ENCODE data around the gene PKM.

Gene PKM

GRCh38 chr15:72193836-72194396 lies 37.1 kb downstream of the PKM start:
- H3K4me1 ChIP-seq (ENCODE audit: control insufficient read depth, insufficient read depth, low read length), result peaks cover 9% of the 10 kb centered on the region
- peaks cover 3% of the 10 kb centered on the region in 2 donors for H3K36me3 ChIP-seq (ENCODE audit: control insufficient read depth in 2 of 2, insufficient read depth in 2 of 2, low read length in 2 of 2)
- H3K4me3 ChIP-seq (ENCODE audit: low read length in 2 of 2), result no peak overlapping the region
- no peak overlapping the region for H3K9ac ChIP-seq (ENCODE audit: low read length in 2 of 2)
- H3K27ac ChIP-seq (ENCODE audit: low read length), result no peak overlapping the region
- H3K27me3 ChIP-seq (ENCODE audit: control insufficient read depth in 1 of 2, insufficient read depth in 2 of 2, low read length in 2 of 2), result peaks cover 10 to 11% of the 10 kb centered on the region in 2 donors
- no peaks in the 10 kb centered on the region for H3K9me3 ChIP-seq (ENCODE audit: control insufficient read depth in 2 of 2, low read length in 2 of 2)

- no peak overlapping the region for H3K27ac ChIP-seq (ENCODE audit: low read length)
- no peaks in the 10 kb centered on the region for H3K9me3 ChIP-seq (ENCODE audit: control insufficient read depth in 2 of 2, low read length in 2 of 2)
- H3K4me1 ChIP-seq (ENCODE audit: control insufficient read depth, insufficient read depth, low read length), result peaks cover 8% of the 10 kb centered on the region
- H3K4me3 ChIP-seq (ENCODE audit: low read length in 2 of 2), result no peak overlapping the region
- no peak overlapping the region for H3K9ac ChIP-seq (ENCODE audit: low read length in 2 of 2)
- H3K36me3 ChIP-seq (ENCODE audit: control insufficient read depth in 2 of 2, insufficient read depth in 2 of 2, low read length in 2 of 2), result no peaks in the 10 kb centered on the region
- H3K27me3 ChIP-seq (ENCODE audit: control insufficient read depth in 1 of 2, insufficient read depth in 2 of 2, low read length in 2 of 2), result peaks cover 10% of the 10 kb centered on the region in 2 donors
Observed at GRCh38 chr15:72192416-72192815, 38.6 kb downstream of the PKM start.

- Histone ChIP-seq H3K27ac (ENCODE audit: low read length) (no peak overlapping the region), H3K9me3 (ENCODE audit: control insufficient read depth in 2 of 2, low read length in 2 of 2) (no peaks in the 10 kb centered on the region), H3K27me3 (ENCODE audit: control insufficient read depth in 1 of 2, insufficient read depth in 2 of 2, low read length in 2 of 2) (peaks cover 1 to 3% of the 10 kb centered on the region in 2 donors), H3K36me3 (ENCODE audit: control insufficient read depth in 2 of 2, insufficient read depth in 2 of 2, low read length in 2 of 2) (no peaks in the 10 kb centered on the region), H3K4me3 (ENCODE audit: low read length in 2 of 2) (no peak overlapping the region), H3K4me1 (ENCODE audit: control insufficient read depth, insufficient read depth, low read length) (peaks cover 2% of the 10 kb centered on the region), H3K9ac (ENCODE audit: low read length in 2 of 2) (no peak overlapping the region)
Observed at GRCh38 chr15:72189250-72189902, 41.6 kb downstream of the PKM start.

- Histone ChIP-seq H3K4me3 (ENCODE audit: low read length in 2 of 2) (peak overlapping the region; percentile 43 to 54), H3K27ac (ENCODE audit: low read length) (no peak overlapping the region), H3K27me3 (ENCODE audit: control insufficient read depth in 1 of 2, insufficient read depth in 2 of 2, low read length in 2 of 2) (peaks cover 21 to 24% of the 10 kb centered on the region in 2 donors), H3K4me1 (ENCODE audit: control insufficient read depth, insufficient read depth, low read length) (peaks cover 19% of the 10 kb centered on the region), H3K9me3 (ENCODE audit: control insufficient read depth in 2 of 2, low read length in 2 of 2) (no peaks in the 10 kb centered on the region), H3K36me3 (ENCODE audit: control insufficient read depth in 2 of 2, insufficient read depth in 2 of 2, low read length in 2 of 2) (no peaks in the 10 kb centered on the region), H3K9ac (ENCODE audit: low read length in 2 of 2) (no peak overlapping the region)
Observed at GRCh38 chr15:72184165-72184811, 46.7 kb downstream of the PKM start.

DNA sequence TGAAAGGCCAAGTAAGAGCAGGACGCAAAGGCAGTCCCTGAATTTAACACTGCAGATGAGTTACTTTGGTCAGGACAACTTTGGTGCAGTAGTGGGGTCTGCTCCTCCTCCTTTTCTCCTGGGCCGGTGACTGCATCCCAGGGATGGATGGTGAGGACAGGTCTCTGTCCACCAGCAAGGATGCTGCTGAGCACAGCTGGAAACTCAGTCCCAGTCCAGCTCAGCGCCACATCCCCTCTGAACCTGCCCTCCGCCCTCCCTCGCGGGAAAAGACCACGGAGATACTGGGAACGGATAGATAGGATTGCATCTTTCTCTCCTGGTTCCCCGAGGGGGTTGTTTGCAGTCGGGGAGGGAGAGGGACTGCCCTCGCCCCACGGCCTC lies 47.2 kb downstream of the PKM start:
- no peak overlapping the region for H3K27ac ChIP-seq (ENCODE audit: low read length)
- H3K9ac ChIP-seq (ENCODE audit: low read length in 2 of 2), result no peak overlapping the region

DNA sequence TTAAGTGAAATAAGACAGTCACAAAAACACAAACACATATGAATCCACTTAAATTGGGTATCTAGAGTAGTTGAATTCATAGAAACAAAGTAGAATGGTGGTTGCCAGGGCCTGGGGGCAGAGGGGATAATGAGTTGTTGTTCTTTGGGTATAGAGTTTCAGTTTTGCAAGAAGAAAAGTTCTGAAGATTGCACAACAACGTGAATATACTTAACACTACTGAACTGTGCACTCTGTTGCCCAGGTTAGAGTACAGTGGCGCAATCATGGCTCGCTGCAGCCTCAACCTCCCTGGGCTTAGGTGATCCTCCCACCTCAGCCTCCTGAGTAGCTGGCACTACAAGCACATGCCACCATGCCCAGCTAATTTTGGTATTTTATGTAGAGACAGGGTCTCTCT lies 48.3 kb downstream of the PKM start:
- H3K27me3 ChIP-seq (ENCODE audit: control insufficient read depth in 1 of 2, insufficient read depth in 2 of 2, low read length in 2 of 2), result peaks cover 24 to 25% of the 10 kb centered on the region in 2 donors
- H3K4me3 ChIP-seq (ENCODE audit: low read length in 2 of 2), result no peak overlapping the region
- peaks cover 19% of the 10 kb centered on the region for H3K4me1 ChIP-seq (ENCODE audit: control insufficient read depth, insufficient read depth, low read length)
- H3K9me3 ChIP-seq (ENCODE audit: control insufficient read depth in 2 of 2, low read length in 2 of 2), result no peaks in the 10 kb centered on the region
- H3K36me3 ChIP-seq (ENCODE audit: control insufficient read depth in 2 of 2, insufficient read depth in 2 of 2, low read length in 2 of 2), result no peaks in the 10 kb centered on the region
- no peak overlapping the region for H3K9ac ChIP-seq (ENCODE audit: low read length in 2 of 2)
- H3K27ac ChIP-seq (ENCODE audit: low read length), result no peak overlapping the region

More for the DNA sequence above, 47.2 kb downstream of the PKM start:
- Histone ChIP-seq H3K27me3 (ENCODE audit: control insufficient read depth in 1 of 2, insufficient read depth in 2 of 2, low read length in 2 of 2) (peaks cover 22 to 24% of the 10 kb centered on the region in 2 donors), H3K4me3 (ENCODE audit: low read length in 2 of 2) (peak overlapping the region; percentile 43 to 54), H3K36me3 (ENCODE audit: control insufficient read depth in 2 of 2, insufficient read depth in 2 of 2, low read length in 2 of 2) (no peaks in the 10 kb centered on the region), H3K9me3 (ENCODE audit: control insufficient read depth in 2 of 2, low read length in 2 of 2) (no peaks in the 10 kb centered on the region), H3K4me1 (ENCODE audit: control insufficient read depth, insufficient read depth, low read length) (peaks cover 19% of the 10 kb centered on the region)

GRCh38 chr15:72182244-72182643 lies 48.7 kb downstream of the PKM start:
- no peak overlapping the region for H3K9ac ChIP-seq (ENCODE audit: low read length in 2 of 2)
- H3K9me3 ChIP-seq (ENCODE audit: control insufficient read depth in 2 of 2, low read length in 2 of 2), result no peaks in the 10 kb centered on the region
- no peaks in the 10 kb centered on the region for H3K36me3 ChIP-seq (ENCODE audit: control insufficient read depth in 2 of 2, insufficient read depth in 2 of 2, low read length in 2 of 2)
- no peak overlapping the region for H3K4me3 ChIP-seq (ENCODE audit: low read length in 2 of 2)
- H3K27me3 ChIP-seq (ENCODE audit: control insufficient read depth in 1 of 2, insufficient read depth in 2 of 2, low read length in 2 of 2), result peaks cover 24 to 25% of the 10 kb centered on the region in 2 donors
- H3K27ac ChIP-seq (ENCODE audit: low read length), result no peak overlapping the region
- peaks cover 19% of the 10 kb centered on the region for H3K4me1 ChIP-seq (ENCODE audit: control insufficient read depth, insufficient read depth, low read length)

DNA sequence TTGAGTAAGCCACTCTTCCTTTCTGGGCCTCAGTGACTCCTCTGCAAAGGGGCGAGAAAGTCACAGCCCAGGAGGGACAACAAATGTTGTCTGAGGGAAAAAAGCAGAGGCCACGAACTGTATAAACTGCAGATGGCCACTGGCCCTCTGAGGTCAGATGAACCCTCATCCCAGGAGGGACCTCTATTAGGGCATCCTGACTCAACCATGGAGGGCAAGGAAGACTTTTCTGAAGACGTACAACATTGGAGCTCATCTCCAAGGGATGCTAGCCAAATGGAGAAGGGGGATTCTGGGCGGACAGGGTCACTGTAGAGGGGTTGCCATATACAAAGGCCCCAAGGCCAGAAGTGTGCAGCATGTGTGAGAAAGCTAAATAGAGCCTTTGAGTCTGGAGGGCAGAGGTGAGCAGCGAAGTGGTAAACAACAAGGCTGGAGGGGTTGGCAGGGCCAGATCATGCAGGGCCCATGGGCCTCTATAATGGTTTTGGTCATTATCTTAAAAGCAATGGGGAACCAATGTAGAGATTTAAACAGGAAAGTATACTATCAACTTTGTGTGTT lies 50.1 kb downstream of the PKM start:
- peaks cover 24 to 25% of the 10 kb centered on the region in 2 donors for H3K27me3 ChIP-seq (ENCODE audit: control insufficient read depth in 1 of 2, insufficient read depth in 2 of 2, low read length in 2 of 2)
- H3K4me3 ChIP-seq (ENCODE audit: low read length in 2 of 2), result no peak overlapping the region
- peaks cover 19% of the 10 kb centered on the region for H3K4me1 ChIP-seq (ENCODE audit: control insufficient read depth, insufficient read depth, low read length)
- no peaks in the 10 kb centered on the region for H3K9me3 ChIP-seq (ENCODE audit: control insufficient read depth in 2 of 2, low read length in 2 of 2)
- H3K27ac ChIP-seq (ENCODE audit: low read length), result no peak overlapping the region
- H3K9ac ChIP-seq (ENCODE audit: low read length in 2 of 2), result no peak overlapping the region
- H3K36me3 ChIP-seq (ENCODE audit: control insufficient read depth in 2 of 2, insufficient read depth in 2 of 2, low read length in 2 of 2), result no peaks in the 10 kb centered on the region

DNA sequence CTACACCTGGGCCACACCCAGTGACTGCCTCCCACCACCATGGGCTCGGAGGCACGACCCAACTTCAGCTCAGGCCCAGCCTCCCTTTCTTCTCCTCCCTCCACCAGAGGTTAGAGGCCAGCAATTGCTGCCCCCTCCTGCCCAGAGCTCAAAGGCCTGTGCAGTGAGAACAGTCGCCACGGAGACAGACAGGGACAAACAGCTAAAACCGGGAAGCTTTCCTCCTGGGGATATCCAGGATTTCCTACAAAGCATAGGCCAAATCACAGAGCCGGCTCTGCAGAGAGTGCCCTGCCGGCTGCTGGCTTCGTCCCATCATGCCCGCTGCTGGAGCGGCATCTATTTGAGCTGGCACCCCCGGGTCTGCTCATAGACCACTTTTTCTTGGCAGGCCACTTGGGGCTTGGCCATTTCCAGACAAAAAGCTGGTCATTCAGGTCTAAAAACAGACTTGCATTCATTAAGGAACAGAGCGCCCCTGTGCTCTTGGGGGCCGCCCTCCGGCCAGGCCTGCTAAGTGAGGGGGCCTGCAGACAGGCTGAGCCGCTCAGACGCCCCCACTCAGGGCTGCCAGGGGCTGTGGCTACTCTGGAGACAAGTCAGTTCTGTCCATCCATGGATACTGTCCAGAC lies 50.9 kb downstream of the PKM start:
- Histone ChIP-seq H3K4me3 (ENCODE audit: low read length in 2 of 2) (no peak overlapping the region), H3K36me3 (ENCODE audit: control insufficient read depth in 2 of 2, insufficient read depth in 2 of 2, low read length in 2 of 2) (no peaks in the 10 kb centered on the region), H3K27ac (ENCODE audit: low read length) (no peak overlapping the region), H3K9me3 (ENCODE audit: control insufficient read depth in 2 of 2, low read length in 2 of 2) (no peaks in the 10 kb centered on the region), H3K9ac (ENCODE audit: low read length in 2 of 2) (no peak overlapping the region), H3K27me3 (ENCODE audit: control insufficient read depth in 1 of 2, insufficient read depth in 2 of 2, low read length in 2 of 2) (peaks cover 24 to 25% of the 10 kb centered on the region in 2 donors), H3K4me1 (ENCODE audit: control insufficient read depth, insufficient read depth, low read length) (peaks cover 19% of the 10 kb centered on the region)

GRCh38 chr15:72178976-72179585 lies 51.9 kb downstream of the PKM start:
- Histone ChIP-seq H3K4me3 (ENCODE audit: low read length in 2 of 2) (no peak overlapping the region), H3K9me3 (ENCODE audit: control insufficient read depth in 2 of 2, low read length in 2 of 2) (no peaks in the 10 kb centered on the region), H3K27me3 (ENCODE audit: control insufficient read depth in 1 of 2, insufficient read depth in 2 of 2, low read length in 2 of 2) (peaks cover 18 to 23% of the 10 kb centered on the region in 2 donors), H3K36me3 (ENCODE audit: control insufficient read depth in 2 of 2, insufficient read depth in 2 of 2, low read length in 2 of 2) (no peaks in the 10 kb centered on the region), H3K4me1 (ENCODE audit: control insufficient read depth, insufficient read depth, low read length) (peaks cover 14% of the 10 kb centered on the region), H3K27ac (ENCODE audit: low read length) (no peak overlapping the region), H3K9ac (ENCODE audit: low read length in 2 of 2) (no peak overlapping the region)
